Loucy (cell line): ENCODE data around the gene LPA.
"Not testable (repeated sequence)": the region's sequence is repeated elsewhere in the genome, so short reads cannot be mapped to it uniquely, and the experiment has no call there.

Experiments
- EZH2phosphoT487 ChIP-seq: fragments of 200-600 bp; IDR thresholded peaks from 2 replicates; pipeline ENCODE4 v1.6.1; 2018; ENCODE audit warnings: antibody characterized with exemption, mild to moderate bottlenecking, moderate library complexity, borderline replicate concordance
- TF ChIP-seq, protein P1 (sequence below): fragments of 200-600 bp; sonication (generic); conservative IDR thresholded peaks from 2 replicates; pipeline ENCODE4 v1.5.1; 2014; ENCODE audit warnings: mild to moderate bottlenecking, antibody characterized with exemption, low read length

DNA sequence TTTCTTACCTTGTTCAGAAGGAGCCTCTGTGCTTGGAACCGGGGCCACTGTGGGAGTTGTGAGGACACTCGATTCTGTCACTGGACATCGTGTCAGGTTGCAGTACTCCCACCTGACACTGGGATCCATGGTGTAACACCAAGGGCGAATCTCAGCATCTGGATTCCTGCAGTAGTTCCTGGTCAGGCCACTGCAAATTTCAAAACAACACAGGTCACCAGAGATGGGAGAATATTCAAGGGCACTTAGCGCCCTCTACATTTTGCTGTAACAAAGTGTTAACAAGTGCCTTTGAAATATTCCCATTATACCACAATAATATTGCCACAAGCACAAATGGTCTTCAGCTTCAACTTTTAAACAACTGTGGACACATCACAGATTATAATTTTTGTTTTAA is 85.6 kb downstream of the LPA start:
- TF ChIP-seq, protein P1, sequence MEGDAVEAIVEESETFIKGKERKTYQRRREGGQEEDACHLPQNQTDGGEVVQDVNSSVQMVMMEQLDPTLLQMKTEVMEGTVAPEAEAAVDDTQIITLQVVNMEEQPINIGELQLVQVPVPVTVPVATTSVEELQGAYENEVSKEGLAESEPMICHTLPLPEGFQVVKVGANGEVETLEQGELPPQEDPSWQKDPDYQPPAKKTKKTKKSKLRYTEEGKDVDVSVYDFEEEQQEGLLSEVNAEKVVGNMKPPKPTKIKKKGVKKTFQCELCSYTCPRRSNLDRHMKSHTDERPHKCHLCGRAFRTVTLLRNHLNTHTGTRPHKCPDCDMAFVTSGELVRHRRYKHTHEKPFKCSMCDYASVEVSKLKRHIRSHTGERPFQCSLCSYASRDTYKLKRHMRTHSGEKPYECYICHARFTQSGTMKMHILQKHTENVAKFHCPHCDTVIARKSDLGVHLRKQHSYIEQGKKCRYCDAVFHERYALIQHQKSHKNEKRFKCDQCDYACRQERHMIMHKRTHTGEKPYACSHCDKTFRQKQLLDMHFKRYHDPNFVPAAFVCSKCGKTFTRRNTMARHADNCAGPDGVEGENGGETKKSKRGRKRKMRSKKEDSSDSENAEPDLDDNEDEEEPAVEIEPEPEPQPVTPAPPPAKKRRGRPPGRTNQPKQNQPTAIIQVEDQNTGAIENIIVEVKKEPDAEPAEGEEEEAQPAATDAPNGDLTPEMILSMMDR: 0 out of 2 replicates have a peak, but pooled peaks have one; percentile 8
- not testable (repeated sequence) for TF ChIP-seq EZH2phosphoT487
